Skeletal muscle cell (primary cell): ENCODE results near the gene PLXDC2.
A peak's percentile ranks its signal among the peaks of the same experiment; 100 is the strongest.
"Not testable (repeated sequence)": the region's sequence is repeated elsewhere in the genome, so short reads cannot be mapped to it uniquely, and the experiment has no call there.

Source experiments
- DNase-seq: peaks from one replicate; pipeline ENCODE4 v3.0.0-alpha.2; 2010; ENCODE audit warnings: low read depth
- H3K4me3 ChIP-seq: 2 replicates; pipeline ENCODE4 v1.5.1; 2011; ENCODE audit warnings: low read depth, mild to moderate bottlenecking, control low read depth, low read length, moderate library complexity

Gene PLXDC2

DNA sequence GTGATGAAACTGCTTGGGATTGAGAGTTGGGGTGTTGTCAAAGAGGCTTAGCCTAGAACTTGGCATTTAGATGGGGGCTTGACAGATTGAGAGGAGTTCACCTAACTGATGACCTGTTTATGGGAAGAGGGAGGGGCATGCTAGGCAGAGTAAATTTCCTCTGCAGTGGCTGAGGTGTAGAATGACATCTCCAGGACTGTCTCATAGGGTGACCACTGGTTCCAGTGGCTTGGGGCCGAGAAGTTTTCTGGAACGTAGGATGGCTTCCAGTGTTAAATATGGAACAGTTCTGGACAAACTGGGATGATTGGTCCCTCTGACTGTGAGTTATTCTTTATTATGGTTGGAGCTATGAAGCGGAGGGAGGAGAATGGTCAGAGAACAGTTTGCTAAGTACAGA is 186.4 kb downstream of the PLXDC2 start:
- no peak for DNase-seq

DNA sequence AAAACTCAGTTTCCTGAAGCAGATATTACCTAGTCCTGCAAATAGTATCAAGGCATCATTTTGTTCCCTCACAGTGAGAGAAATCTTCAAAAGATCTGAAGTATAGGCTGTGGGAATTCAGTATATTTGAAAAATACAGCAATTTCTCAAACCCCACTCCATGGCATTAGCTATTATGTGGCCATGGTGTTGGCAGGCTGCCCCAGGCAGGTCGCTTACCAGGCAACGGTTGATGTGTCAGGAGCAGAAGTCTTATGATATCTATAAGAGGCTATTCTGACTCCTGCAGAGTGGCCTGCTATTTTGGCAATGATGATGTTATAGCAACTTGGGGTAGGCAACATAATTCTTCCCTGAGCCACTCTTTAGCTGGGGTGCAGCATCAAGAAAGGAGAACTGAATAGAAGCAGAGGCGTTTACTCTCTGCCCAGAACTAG is 187.9 kb downstream of the PLXDC2 start:
- no peak overlapping the region for H3K4me3 ChIP-seq
- DNase-seq: peak; percentile 38

More for the DNA sequence above, 186.4 kb downstream of the PLXDC2 start:
- H3K4me3 ChIP-seq: no peak overlapping the region

DNA sequence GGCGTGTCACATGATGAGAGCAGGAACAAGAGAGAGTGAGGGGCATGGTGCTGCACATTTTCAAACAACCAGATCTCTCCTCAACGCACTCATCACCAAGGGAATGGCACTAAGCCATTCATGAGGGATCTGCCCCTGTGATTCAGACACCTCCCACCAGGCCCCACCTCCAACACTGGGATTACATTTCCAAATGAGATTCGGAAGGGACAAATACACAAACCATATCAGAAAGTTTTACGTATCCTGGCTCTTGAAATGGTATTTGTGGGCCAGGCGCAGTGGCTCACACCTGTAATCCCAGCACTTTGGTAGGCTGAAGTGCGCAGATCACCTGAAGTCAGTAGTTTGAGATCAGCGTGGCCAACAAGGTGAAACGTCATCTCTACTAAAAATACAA is 189.4 kb downstream of the PLXDC2 start:
- DNase-seq: no peak
- H3K4me3 ChIP-seq: no peak overlapping the region

DNA sequence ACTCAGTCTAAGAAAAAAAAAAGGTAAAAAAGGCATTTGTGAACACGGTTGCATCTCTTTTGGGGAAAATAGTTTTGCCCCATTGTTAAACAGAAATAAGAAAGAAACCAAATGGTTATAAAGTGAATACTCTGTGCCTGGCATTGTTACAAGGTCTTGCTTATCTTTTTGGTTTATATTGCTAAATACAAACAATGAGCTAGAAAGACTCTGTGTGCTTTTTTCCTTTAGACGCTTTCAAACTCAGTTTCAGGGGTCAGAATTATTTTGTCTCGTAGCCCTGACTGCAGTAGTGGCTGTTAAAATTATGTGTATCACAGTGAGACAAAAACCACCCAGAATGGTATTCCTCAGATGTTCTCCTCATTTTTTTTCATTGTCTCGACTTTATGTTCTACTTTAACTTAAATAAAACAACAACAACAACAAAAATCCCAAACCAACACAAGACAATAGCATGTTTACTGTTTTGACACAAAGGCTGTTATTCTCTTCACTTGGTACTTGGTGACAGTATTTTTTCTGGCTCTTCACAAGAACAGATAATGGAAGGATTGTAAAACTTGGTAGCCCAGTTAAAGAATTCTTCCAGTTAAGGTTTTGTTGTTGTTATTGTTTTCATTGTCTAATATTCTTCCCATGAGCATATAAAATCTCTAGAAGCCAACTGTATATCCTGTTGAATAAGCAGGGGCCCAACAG is 190.1 kb downstream of the PLXDC2 start:
- DNase-seq: no peak
- H3K4me3 ChIP-seq: no peak overlapping the region

DNA sequence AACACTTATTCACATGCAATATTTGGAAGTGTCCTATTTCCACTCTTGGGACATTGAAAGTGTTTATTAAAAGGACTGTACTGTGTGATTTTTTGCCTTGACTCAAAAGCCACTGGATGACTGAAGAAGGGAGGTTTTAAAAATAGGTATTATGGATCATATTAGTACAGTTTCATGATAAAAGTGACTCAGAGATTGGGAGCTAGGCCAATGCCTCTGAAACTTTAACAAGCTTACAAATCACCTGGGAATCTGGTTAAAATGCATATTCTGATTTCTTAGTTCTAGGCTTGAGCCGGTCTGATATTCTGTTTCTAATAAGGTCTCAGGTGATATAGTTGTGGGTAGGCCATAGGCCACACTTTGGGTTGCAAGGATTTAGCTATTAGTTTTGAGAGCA is 191.2 kb downstream of the PLXDC2 start:
- H3K4me3 ChIP-seq: no peak overlapping the region
- DNase-seq: no peak

DNA sequence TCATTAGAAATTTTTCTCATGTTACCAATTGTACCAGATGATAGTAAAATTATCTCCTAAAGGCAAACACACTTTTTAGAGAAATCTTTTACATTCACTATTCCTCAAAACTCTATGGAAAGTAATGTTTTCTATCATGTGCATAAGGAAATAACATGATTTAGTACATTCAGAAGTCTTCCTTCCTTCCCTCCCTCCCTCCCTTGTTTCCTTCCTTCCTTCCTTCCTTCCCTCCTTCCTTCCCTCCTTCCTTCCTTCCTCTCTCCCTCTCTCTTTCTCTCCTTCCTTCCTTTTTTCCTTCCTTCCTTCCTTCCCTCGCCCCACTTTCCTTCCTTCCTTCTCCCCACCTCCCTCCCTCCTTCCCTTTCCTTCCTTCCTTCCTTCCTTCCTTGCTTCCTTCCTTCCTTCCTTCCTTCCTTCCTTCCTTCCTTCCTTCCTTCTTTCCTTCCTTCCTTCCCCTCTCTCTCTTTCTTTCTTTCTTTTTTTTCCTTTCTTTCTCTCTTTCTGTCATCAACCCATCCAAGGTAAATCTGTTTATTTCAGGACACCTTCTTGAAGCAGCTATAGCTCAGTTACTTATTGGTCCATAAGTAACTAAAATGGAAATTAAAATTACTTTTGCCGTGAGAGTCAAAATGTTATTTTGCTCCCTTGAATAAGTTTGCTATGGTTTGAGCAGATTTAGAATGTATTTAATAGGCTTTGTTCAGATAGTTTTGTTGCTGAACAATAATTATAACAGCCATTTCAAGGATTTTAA is 197.9 kb downstream of the PLXDC2 start:
- no peak overlapping the region for H3K4me3 ChIP-seq
- DNase-seq: no peak

DNA sequence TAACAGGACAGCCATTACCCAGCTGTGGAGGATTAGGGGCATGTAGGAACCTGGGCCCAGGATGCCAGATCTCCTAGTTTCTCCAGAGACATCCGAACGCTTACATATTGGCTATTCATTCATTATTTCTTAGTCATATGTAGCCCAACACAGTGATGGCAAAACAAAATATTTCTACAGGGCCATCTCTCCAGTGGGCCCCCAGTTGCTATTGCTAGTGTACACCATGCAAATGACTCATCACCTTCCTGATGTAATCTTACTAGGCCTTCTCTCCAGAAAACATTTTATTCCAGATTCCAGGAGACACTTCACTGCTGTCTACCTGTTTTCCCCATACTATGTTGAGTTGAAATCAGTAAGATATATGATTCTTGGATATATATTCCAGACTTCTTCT is 201.7 kb downstream of the PLXDC2 start:
- DNase-seq: peak; percentile 33
- H3K4me3 ChIP-seq: no peak overlapping the region

DNA sequence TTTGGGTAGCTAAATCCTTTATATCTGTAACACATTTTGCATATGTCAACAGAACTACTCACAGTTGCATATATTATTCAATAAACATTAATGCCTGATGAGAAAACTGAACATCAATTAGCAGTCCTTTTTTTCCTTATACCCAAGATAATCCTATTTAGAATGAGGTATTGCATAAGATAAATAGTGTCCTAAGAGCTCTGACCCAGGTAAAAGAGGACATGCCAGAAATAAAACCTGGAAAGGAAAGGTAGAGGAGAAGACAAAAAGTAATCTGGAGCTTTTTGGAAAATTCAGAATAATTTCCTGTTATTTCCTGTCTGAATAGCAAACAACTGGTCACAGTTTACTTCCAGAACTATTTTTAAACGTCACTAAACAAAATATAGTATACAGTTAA is 204.4 kb downstream of the PLXDC2 start:
- DNase-seq: no peak
- H3K4me3 ChIP-seq: no peak overlapping the region

DNA sequence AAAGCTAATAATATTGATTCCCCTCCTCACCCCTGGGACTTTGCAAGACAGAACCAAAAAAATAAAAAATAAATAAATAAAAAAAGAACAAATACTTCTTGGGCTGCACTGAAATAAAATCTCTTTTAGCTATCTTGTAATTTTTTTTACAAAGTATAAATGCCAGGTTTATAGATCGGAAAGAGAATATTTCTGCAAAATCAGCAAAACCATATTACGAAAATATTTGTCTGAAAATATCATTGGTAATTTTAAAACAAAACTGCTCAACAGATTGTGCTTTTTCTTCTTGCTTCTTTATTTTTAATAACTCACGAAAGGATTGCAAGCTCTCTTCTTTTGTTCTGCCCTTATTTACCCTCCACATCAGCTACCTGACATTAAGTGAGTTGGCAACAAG is 213.3 kb downstream of the PLXDC2 start:
- no peak for DNase-seq
- no peak overlapping the region for H3K4me3 ChIP-seq

DNA sequence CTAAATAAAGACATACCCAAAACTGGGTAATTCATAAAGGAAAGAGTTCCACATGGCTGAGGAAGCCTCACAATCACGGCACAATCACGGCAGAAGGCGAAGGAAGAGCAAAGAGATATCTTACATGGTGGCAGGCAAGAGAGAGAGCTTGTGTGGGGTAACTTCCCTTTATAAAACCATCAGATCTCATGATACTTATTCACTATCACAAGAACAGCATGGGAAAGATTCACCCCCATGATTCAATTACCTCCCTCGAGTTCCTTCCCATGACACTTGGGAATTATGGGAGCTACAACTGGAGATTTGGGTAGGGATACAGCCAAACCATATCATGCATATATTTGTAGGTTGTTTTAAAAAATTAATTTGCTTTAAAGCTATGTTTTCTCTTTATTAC is 217.2 kb downstream of the PLXDC2 start:
- no peak for DNase-seq

DNA sequence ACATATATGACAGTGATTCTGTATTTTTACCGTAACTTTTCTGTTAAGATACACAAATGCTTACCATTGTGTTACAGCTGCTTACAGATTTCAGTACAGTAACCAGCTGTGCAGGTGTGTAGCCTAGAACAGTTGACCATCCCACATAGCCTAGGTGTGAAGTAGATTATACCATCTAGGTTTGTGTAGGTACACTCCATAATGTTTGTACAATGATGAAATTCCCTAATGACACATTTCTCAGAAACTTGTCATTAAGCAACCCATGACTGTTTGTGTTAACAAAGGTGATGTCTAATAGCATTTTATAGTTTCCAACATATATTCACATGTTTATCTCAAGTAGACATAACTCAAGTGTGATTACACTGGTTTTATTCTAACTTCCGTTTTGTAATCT is 218.5 kb downstream of the PLXDC2 start:
- no peak overlapping the region for H3K4me3 ChIP-seq
- DNase-seq: no peak

More for the DNA sequence above, 217.2 kb downstream of the PLXDC2 start:
- H3K4me3 ChIP-seq: no peak overlapping the region

DNA sequence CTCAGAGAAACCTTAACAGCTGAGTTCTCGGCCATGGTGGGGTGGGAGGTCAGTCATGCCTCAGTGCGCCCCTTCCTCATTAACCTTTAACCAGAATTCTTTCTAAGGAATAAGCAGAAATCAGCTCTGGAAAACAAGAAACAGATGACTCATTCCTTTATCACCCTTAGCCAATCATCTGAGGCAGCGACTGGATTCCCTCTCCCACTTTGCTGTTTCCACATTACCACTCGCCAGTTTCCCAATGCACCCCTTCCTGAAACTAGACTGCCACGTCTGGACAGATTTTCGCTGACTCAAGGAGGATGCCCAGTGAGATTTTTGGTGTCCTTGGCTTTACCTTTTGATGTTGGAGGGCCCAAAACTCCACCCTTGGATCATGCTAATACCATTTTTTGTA is 223.8 kb downstream of the PLXDC2 start:
- no peak for DNase-seq
- no peak overlapping the region for H3K4me3 ChIP-seq

DNA sequence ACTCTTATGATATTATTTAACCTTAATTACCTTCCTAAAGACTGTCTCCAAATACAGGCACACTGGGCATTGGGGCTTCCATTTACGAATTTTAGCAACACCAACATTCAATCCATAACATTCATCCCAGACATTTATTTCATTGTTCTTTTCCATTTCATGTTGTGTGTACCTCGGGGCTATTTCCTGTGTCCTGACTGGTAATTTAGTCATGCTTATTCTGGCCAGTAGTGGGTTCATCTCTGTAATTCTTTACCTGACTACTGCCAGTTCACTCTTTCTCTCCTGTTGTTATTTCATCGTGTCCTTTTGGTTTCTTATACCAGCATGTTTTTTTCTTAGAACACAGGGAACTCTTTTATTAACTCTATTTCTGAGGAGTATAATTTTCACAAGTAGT is 225.7 kb downstream of the PLXDC2 start:
- DNase-seq: no peak
- H3K4me3 ChIP-seq: no peak overlapping the region

DNA sequence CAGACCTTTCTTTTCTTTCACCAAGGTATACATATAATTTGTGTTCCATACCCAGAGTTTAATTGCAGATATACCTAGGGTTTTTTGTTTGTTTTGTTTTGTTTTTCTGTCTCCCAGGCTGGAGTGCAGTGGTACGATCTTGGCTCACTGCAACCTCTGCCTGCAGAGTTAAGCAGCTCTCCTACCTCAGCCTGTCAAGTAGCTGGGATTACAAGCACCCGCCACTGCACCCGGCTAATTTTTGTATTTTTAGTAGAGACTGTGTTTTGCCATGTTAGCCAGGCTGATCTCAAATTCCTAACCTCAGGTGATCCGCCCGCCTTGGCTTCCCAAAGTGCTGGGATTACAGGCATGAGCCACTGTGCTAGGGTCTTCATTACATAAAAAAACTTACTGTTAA is 228.9 kb downstream of the PLXDC2 start:
- not testable (repeated sequence) for DNase-seq, H3K4me3 ChIP-seq

DNA sequence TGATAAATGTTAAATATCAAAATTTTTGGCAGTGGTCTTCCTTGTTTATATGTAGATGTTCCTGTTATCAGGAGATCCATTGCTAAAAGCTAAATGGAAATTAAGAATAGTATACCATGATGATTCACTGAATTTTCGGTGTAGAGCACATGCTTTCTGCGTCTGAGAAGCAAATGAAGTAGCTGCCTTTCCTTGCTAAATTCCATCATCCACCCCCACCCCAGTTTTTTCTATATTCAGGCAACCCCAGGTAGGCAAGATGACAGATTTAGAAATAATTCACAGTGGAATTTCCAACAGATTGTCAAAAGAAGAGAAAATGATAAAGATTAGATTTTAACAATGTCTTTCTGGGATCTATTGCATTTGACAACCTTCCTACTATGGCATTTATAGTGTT is 231.9 kb downstream of the PLXDC2 start:
- H3K4me3 ChIP-seq: no peak overlapping the region
- DNase-seq: no peak

DNA sequence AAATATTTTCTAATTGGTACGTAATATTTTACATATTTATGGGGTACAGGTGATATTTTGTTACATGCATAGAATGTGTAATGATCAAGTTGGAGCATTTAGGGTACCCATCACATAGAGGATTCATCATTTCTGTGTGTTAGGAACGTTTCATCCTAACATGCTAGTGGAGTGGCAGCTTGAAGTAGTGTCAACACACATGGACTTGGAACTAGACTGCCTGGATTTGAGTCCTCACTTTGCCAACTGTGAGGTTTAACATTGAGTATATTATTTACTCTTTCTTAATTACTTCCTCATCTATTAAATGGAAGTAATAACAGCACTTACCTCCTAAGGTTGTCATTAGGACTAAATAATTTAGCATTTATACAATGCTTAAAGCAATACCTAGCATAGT is 241.9 kb downstream of the PLXDC2 start:
- H3K4me3 ChIP-seq: no peak overlapping the region
- no peak for DNase-seq

DNA sequence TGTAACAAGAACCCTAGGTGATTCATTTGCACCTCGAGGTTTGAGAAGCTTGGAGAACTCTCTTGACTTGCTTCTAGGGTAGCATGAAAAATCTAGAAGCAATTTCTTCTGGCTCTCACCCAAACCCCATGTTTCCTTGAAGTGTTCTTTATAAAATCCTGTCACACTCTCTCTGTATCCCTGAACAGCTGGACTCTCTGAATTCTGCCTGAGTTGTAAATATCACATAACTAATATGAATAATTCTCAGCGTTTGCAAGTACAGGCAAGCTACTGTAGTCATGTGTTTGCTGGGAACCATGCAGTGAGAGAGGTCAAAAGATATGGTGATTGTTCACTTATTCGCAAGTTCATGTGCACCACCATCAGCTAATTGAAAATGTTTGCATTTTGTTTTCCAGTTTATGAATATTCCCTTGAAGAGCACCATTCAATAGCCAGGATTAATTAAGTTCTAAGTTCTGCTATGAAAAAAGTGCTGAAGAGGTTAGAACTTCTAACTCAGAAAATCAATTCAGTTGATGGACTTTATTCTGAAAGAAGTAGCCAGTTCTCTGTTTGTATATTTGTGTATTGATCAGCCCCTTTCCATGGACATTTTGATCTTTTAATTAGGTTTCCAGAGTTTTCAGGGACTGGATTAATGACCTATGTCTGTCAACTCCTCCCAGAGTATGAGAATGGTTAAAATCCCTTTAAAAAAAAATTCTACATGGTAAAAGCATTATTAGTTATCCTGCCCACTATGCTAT is 243.0 kb downstream of the PLXDC2 start:
- H3K4me3 ChIP-seq: no peak overlapping the region
- DNase-seq: no peak

DNA sequence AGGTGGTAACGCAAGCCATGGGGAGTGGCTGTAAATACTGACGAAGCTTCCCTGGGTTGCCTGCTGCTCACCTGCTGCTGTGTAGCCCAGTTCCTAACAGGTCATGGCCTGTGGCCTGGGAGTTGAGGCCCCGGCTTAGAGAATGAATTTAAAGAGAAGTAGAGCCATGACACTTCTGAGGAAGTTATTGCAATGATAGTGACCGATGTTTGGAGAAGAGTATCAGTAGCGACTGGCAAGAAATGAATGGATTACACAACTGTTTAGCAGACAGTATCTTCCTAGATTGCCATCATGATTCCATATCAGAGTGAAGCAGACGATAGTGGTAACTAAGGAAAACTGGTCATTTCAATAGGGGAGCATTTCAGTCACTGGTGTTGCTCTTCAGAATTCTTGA is 249.6 kb downstream of the PLXDC2 start:
- no peak overlapping the region for H3K4me3 ChIP-seq
- DNase-seq: no peak

DNA sequence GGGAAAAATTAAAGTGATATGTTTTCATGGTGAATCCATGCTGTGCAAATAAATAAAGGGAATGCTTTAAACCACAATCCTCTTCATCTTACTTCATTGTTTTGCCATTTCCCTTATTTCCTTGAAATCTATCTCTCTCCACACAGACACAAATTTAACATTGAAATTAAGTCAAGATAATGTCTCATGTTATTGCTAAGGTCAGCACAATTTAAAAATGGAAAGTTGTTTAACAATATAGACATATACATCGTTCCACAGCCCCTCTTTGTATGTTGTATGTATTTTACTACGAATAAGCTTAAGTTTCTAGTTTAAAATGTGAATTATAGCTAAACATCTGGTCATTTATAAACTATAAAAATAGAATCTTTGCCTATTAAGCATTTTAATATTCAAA is 256.9 kb downstream of the PLXDC2 start:
- DNase-seq: no peak
- H3K4me3 ChIP-seq: no peak overlapping the region

DNA sequence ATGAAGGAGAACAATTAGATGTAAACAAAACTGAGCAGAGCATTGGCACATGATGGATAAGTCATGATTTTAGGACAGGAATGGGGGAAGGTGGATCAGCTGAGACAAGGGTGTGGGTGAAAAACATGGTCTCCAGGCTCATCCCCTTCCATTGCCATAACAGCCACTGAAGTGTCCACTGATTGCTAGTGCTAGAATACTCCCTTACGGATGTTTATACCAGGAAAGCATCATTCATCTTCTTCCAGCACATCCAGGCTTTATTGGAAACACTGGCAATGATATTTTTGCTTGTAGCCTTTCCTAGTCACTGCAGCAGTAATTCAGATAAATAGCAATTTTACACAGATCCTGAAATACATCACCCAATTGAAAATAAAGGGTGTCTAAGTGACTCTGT is 259.5 kb downstream of the PLXDC2 start:
- no peak for DNase-seq

More for the DNA sequence above, 259.5 kb downstream of the PLXDC2 start:
- H3K4me3 ChIP-seq: no peak overlapping the region
